A549 (cell line): ENCODE results near the gene PLCB1.

Experiments
- CBX2 ChIP-seq: fragments of 200-600 bp; sonication (generic); IDR thresholded peaks from 2 replicates; pipeline ENCODE4 v1.6.1; 2016; ENCODE audit warnings: low read depth, mild to moderate bottlenecking, borderline replicate concordance
- CBX8 ChIP-seq: fragments of 200-600 bp; sonication (generic); IDR thresholded peaks from 2 replicates; pipeline ENCODE4 v1.6.1; 2016
- E2F6 ChIP-seq: IDR thresholded peaks from 2 replicates; pipeline ENCODE4 v1.6.1; 2012; ENCODE audit warnings: low read depth, borderline replicate concordance
- KDM5A ChIP-seq: fragments of 200-600 bp; sonication (generic); IDR thresholded peaks from 2 replicates; pipeline ENCODE4 v1.6.1; 2016; ENCODE audit warnings: antibody characterized with exemption, mild to moderate bottlenecking
- PHF8 ChIP-seq: fragments of 200-600 bp; sonication (generic); IDR thresholded peaks from 2 replicates; pipeline ENCODE4 v1.6.1; 2016; ENCODE audit warnings: low read depth, mild to moderate bottlenecking, antibody characterized with exemption, moderate library complexity, borderline replicate concordance
- POLR2A ChIP-seq: IDR thresholded peaks from 2 replicates; pipeline ENCODE4 v1.6.1; 2012; ENCODE audit warnings: mild to moderate bottlenecking, low read length
- POLR2AphosphoS2 ChIP-seq: conservative IDR thresholded peaks from 2 replicates; pipeline ENCODE4 v1.6.1; 2012; ENCODE audit warnings: low read length, improper control_type of control experiment, inconsistent platforms
- SREBF2 ChIP-seq: fragments of 450-650 bp; IDR thresholded peaks from 2 replicates; pipeline ENCODE4 v1.6.1; 2014; ENCODE audit warnings: mild to moderate bottlenecking, moderate library complexity
- ZSCAN20 ChIP-seq: fragments of 250-450 bp; sonication (Bioruptor Pico); IDR thresholded peaks from 2 replicates; pipeline ENCODE4 v1.8.0; 2022; ENCODE audit warnings: mild to moderate bottlenecking, moderate library complexity
- TF ChIP-seq, protein P1 (sequence below): fragments of 250-450 bp; sonication (Bioruptor Pico); IDR thresholded peaks from 2 replicates; pipeline ENCODE4 v1.5.0; 2021; ENCODE audit warnings: mild to moderate bottlenecking, moderate library complexity, borderline replicate concordance
- TF ChIP-seq, protein P2 (sequence below): fragments of >200 bp; sonication (Bioruptor Twin); formaldehyde crosslinking; IDR thresholded peaks from 3 replicates; pipeline ENCODE4 v1.5.1; 2016
- TF ChIP-seq, protein P3 (sequence below): IDR thresholded peaks from 2 replicates; pipeline ENCODE4 v1.6.1; 2012

DNA sequence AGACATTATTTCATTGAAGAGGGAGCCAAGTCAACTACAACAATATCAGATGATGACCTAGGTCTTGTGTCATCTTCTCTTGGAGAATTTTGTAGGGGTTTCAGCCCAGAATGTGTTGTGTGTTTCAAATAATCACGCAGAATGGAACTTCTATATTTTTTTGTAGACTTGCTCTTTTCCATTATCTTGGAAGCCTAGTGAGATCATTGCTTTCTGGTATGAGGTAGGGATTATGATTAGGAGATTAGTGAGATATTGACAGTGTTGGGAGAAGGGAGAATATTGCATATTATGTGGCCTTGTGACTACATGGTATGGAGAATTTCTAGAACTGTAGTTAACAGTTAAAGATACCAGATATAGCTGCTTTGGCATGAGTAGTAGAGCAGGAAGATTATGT, 513.3 kb downstream of the PLCB1 start:
- TF ChIP-seq, protein P1, sequence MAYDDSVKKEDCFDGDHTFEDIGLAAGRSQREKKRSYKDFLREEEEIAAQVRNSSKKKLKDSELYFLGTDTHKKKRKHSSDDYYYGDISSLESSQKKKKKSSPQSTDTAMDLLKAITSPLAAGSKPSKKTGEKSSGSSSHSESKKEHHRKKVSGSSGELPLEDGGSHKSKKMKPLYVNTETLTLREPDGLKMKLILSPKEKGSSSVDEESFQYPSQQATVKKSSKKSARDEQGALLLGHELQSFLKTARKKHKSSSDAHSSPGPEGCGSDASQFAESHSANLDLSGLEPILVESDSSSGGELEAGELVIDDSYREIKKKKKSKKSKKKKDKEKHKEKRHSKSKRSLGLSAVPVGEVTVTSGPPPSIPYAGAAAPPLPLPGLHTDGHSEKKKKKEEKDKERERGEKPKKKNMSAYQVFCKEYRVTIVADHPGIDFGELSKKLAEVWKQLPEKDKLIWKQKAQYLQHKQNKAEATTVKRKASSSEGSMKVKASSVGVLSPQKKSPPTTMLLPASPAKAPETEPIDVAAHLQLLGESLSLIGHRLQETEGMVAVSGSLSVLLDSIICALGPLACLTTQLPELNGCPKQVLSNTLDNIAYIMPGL (CRISPR knock-in tag), result no peak
- TF ChIP-seq, protein P2, sequence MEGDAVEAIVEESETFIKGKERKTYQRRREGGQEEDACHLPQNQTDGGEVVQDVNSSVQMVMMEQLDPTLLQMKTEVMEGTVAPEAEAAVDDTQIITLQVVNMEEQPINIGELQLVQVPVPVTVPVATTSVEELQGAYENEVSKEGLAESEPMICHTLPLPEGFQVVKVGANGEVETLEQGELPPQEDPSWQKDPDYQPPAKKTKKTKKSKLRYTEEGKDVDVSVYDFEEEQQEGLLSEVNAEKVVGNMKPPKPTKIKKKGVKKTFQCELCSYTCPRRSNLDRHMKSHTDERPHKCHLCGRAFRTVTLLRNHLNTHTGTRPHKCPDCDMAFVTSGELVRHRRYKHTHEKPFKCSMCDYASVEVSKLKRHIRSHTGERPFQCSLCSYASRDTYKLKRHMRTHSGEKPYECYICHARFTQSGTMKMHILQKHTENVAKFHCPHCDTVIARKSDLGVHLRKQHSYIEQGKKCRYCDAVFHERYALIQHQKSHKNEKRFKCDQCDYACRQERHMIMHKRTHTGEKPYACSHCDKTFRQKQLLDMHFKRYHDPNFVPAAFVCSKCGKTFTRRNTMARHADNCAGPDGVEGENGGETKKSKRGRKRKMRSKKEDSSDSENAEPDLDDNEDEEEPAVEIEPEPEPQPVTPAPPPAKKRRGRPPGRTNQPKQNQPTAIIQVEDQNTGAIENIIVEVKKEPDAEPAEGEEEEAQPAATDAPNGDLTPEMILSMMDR, result no peak
- TF ChIP-seq CBX8 (no peak), PHF8 (no peak), E2F6 (no peak), POLR2AphosphoS2 (no peak), ZSCAN20 (CRISPR knock-in tag) (no peak), POLR2A (no peak), CBX2 (no peak), SREBF2 (no peak), KDM5A (no peak)
- TF ChIP-seq, protein P3, sequence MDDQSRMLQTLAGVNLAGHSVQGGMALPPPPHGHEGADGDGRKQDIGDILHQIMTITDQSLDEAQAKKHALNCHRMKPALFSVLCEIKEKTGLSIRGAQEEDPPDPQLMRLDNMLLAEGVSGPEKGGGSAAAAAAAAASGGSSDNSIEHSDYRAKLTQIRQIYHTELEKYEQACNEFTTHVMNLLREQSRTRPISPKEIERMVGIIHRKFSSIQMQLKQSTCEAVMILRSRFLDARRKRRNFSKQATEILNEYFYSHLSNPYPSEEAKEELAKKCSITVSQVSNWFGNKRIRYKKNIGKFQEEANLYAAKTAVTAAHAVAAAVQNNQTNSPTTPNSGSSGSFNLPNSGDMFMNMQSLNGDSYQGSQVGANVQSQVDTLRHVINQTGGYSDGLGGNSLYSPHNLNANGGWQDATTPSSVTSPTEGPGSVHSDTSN, result no peak
